Measurements from ENCODE around the gene TRIM2. TPM values are rescaled to one million over a fixed set of nuclear protein-coding genes. Genes with fewer than 3 reads are reported as not detected.
A peak's percentile ranks its signal among the peaks of the same experiment; 100 is the strongest.
"Not testable (repeated sequence)": the region's sequence is repeated elsewhere in the genome, so short reads cannot be mapped to it uniquely, and the experiment has no call there.

Gene TRIM2
- total and polyA plus RNA-seq, 2 donors (not counting 1 experiment from before 2014, with no cell fraction given) = 39.6 to 90.8 TPM

GRCh38 chr4:153160821-153161220 is 43.4 kb upstream of the TRIM2 start:
- no peak for DNase-seq (ENCODE audit: low read depth in 2 of 2)
- H3K79me2 ChIP-seq (ENCODE audit: control insufficient read depth, insufficient read depth, low read length) = no peaks in the 10 kb centered on the region
- H3K27me3 ChIP-seq (ENCODE audit: control insufficient read depth, insufficient read depth, low read length) = peaks cover 2% of the 10 kb centered on the region
- TF ChIP-seq CTCF (conservative IDR thresholded peaks at IDR 0.05 in 1 of 2, IDR thresholded peaks at IDR 0.05 in 1 of 2; ENCODE audit: low read depth in 1 of 2, low read length in 2 of 2) = no peak
- no peak for TF ChIP-seq EZH2 (IDR thresholded peaks at IDR 0.05; ENCODE audit: low read length, missing control alignments)
- no peak overlapping the region for H3K4me2 ChIP-seq (ENCODE audit: extremely low read depth, insufficient read depth, low read length)
- H3K9ac ChIP-seq (ENCODE audit: insufficient read depth, low read length) = no peak overlapping the region
- no peaks in the 10 kb centered on the region for H3K36me3 ChIP-seq (ENCODE audit: control insufficient read depth, insufficient read depth, low read length)
- no peak overlapping the region for H3K4me3 ChIP-seq (replicated peaks in 1 of 4; ENCODE audit: control extremely low read depth in 1 of 4, insufficient read depth in 1 of 4, low read depth in 3 of 4, low read length in 4 of 4)
- no peaks in the 10 kb centered on the region for H3K9me3 ChIP-seq (ENCODE audit: control insufficient read depth, insufficient read depth, low read depth, low read length)
- H3K27ac ChIP-seq (ENCODE audit: insufficient read depth, low read length) = no peak overlapping the region
- H2AFZ ChIP-seq (ENCODE audit: low read length) = no peak overlapping the region
- H3K4me1 ChIP-seq (ENCODE audit: control insufficient read depth, extremely low read depth, insufficient read depth, low read length) = no peaks in the 10 kb centered on the region
- no peaks in the 10 kb centered on the region for H4K20me1 ChIP-seq (ENCODE audit: control insufficient read depth, extremely low read depth, insufficient read depth, low read length)

- H3K27ac ChIP-seq (ENCODE audit: insufficient read depth, low read length) = no peak overlapping the region
- H3K27me3 ChIP-seq (ENCODE audit: control insufficient read depth, insufficient read depth, low read length) = peaks cover 2% of the 10 kb centered on the region
- no peak overlapping the region for H3K4me3 ChIP-seq (replicated peaks in 1 of 4; ENCODE audit: control extremely low read depth in 1 of 4, insufficient read depth in 1 of 4, low read depth in 3 of 4, low read length in 4 of 4)
- H3K79me2 ChIP-seq (ENCODE audit: control insufficient read depth, insufficient read depth, low read length) = no peaks in the 10 kb centered on the region
- H3K9me3 ChIP-seq (ENCODE audit: control insufficient read depth, insufficient read depth, low read depth, low read length) = no peaks in the 10 kb centered on the region
- no peak overlapping the region for H3K9ac ChIP-seq (ENCODE audit: insufficient read depth, low read length)
- H3K4me2 ChIP-seq (ENCODE audit: extremely low read depth, insufficient read depth, low read length) = no peak overlapping the region
- H2AFZ ChIP-seq (ENCODE audit: low read length) = no peak overlapping the region
- no peaks in the 10 kb centered on the region for H3K4me1 ChIP-seq (ENCODE audit: control insufficient read depth, extremely low read depth, insufficient read depth, low read length)
- DNase-seq (ENCODE audit: low read depth in 2 of 2) = peak in 1 of 2 donors; percentile 55
- TF ChIP-seq CTCF (conservative IDR thresholded peaks at IDR 0.05 in 1 of 2, IDR thresholded peaks at IDR 0.05 in 1 of 2; ENCODE audit: low read depth in 1 of 2, low read length in 2 of 2) (no peak), EZH2 (IDR thresholded peaks at IDR 0.05; ENCODE audit: low read length, missing control alignments) (no peak)
- no peaks in the 10 kb centered on the region for H3K36me3 ChIP-seq (ENCODE audit: control insufficient read depth, insufficient read depth, low read length)
- no peaks in the 10 kb centered on the region for H4K20me1 ChIP-seq (ENCODE audit: control insufficient read depth, extremely low read depth, insufficient read depth, low read length)
Measured at GRCh38 chr4:153161226-153161963, 42.8 kb upstream of the TRIM2 start.

GRCh38 chr4:153165236-153165635 is 39.0 kb upstream of the TRIM2 start:
- not testable (repeated sequence) for H3K79me2 ChIP-seq (ENCODE audit: control insufficient read depth, insufficient read depth, low read length); H3K27ac ChIP-seq (ENCODE audit: insufficient read depth, low read length); H3K27me3 ChIP-seq (ENCODE audit: control insufficient read depth, insufficient read depth, low read length); H3K4me2 ChIP-seq (ENCODE audit: extremely low read depth, insufficient read depth, low read length); H3K4me1 ChIP-seq (ENCODE audit: control insufficient read depth, extremely low read depth, insufficient read depth, low read length); H3K4me3 ChIP-seq (replicated peaks in 1 of 4; ENCODE audit: control extremely low read depth in 1 of 4, insufficient read depth in 1 of 4, low read depth in 3 of 4, low read length in 4 of 4); H3K9ac ChIP-seq (ENCODE audit: insufficient read depth, low read length); H3K36me3 ChIP-seq (ENCODE audit: control insufficient read depth, insufficient read depth, low read length); DNase-seq (ENCODE audit: low read depth in 2 of 2); H4K20me1 ChIP-seq (ENCODE audit: control insufficient read depth, extremely low read depth, insufficient read depth, low read length); H2AFZ ChIP-seq (ENCODE audit: low read length); H3K9me3 ChIP-seq (ENCODE audit: control insufficient read depth, insufficient read depth, low read depth, low read length)
